ENCODE results near the gene AKR1C8.

Gene AKR1C8

GRCh38 chr10:5107860-5108526, 77.0 kb downstream of the AKR1C8 start:
- no peak for DNase-seq

- no peak for DNase-seq
Observed at GRCh38 chr10:5106553-5106952, 78.4 kb downstream of the AKR1C8 start.

GRCh38 chr10:5105626-5106025, 79.3 kb downstream of the AKR1C8 start:
- DNase-seq, result no peak

Data from NCI-H2107 (cell line).